Measurements from ENCODE around the gene OBI1.

Gene OBI1

GRCh38 chr13:78601124-78601873 lies 57.7 kb downstream of the OBI1 start:
- peak; percentile 12 for DNase-seq (ENCODE audit: low read depth)
- no peak for TF ChIP-seq CTCF (conservative IDR thresholded peaks at IDR 0.05; ENCODE audit: control insufficient read depth, insufficient read depth, low read depth, low read length)
- no peak overlapping the region for H3K4me3 ChIP-seq (ENCODE audit: control insufficient read depth, low read depth, low read length)

- no peak overlapping the region for H3K4me3 ChIP-seq (ENCODE audit: control insufficient read depth, low read depth, low read length)
- DNase-seq (ENCODE audit: low read depth): no peak
- TF ChIP-seq CTCF (conservative IDR thresholded peaks at IDR 0.05; ENCODE audit: control insufficient read depth, insufficient read depth, low read depth, low read length): no peak
Observed at GRCh38 chr13:78600280-78600883, 58.6 kb downstream of the OBI1 start.

GRCh38 chr13:78599645-78600279 lies 59.2 kb downstream of the OBI1 start:
- H3K4me3 ChIP-seq (ENCODE audit: control insufficient read depth, low read depth, low read length): no peak overlapping the region
- TF ChIP-seq CTCF (conservative IDR thresholded peaks at IDR 0.05; ENCODE audit: control insufficient read depth, insufficient read depth, low read depth, low read length): no peak
- DNase-seq (ENCODE audit: low read depth): no peak

GRCh38 chr13:78598966-78599644 lies 59.9 kb downstream of the OBI1 start:
- TF ChIP-seq CTCF (conservative IDR thresholded peaks at IDR 0.05; ENCODE audit: control insufficient read depth, insufficient read depth, low read depth, low read length): no peak
- no peak overlapping the region for H3K4me3 ChIP-seq (ENCODE audit: control insufficient read depth, low read depth, low read length)
- no peak for DNase-seq (ENCODE audit: low read depth)

DNA sequence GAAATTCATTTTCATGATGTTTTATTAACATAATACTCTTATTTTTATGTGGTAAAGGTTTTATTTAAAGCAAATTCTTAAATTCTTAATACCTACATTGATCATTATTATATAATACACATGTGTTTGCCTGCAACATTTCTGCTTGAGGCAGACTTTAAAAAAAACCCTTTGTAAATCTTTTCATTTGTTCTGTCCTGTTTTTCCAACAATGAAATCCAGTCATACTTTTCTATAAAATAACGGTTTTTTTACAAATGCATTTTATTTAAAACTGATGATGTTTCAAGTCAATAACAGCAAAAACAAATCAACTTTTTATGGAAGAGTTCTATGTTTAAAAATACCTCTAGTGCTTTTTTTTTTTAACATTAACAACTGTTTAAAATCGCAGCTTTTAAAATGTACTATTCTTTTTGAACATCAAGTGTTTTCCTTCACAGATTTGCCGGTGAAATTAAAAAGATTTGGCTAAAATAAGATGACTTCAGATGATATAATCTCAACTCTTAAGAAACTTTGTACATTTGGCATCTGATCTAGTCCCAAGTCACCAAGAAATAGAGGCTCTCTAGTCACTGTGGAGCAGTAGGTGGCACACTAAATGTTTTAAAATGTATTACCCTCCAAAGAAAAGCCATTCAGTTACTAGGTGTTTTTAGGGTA lies 60.7 kb downstream of the OBI1 start:
- H3K4me3 ChIP-seq (ENCODE audit: control insufficient read depth, low read depth, low read length): no peak overlapping the region
- TF ChIP-seq CTCF (conservative IDR thresholded peaks at IDR 0.05; ENCODE audit: control insufficient read depth, insufficient read depth, low read depth, low read length): no peak
- no peak for DNase-seq (ENCODE audit: low read depth)

- no peak for TF ChIP-seq CTCF (conservative IDR thresholded peaks at IDR 0.05; ENCODE audit: control insufficient read depth, insufficient read depth, low read depth, low read length)
- no peak overlapping the region for H3K4me3 ChIP-seq (ENCODE audit: control insufficient read depth, low read depth, low read length)
- DNase-seq (ENCODE audit: low read depth): no peak
Observed at GRCh38 chr13:78597602-78597932, 61.4 kb downstream of the OBI1 start.
